ENCODE measurements around the gene PODXL.

GRCh38 chr7:131476740-131477139, 79.7 kb downstream of the PODXL start:
- no peak for TF ChIP-seq POLR2A (IDR thresholded peaks at IDR 0.05)
- no peak for TF ChIP-seq CTCF (IDR thresholded peaks at IDR 0.05)
